GM23248 (cell line): ENCODE data around the gene ANKRD11.

Experiments
- EZH2 ChIP-seq: fragments of 200-600 bp; sonication (generic); IDR thresholded peaks from 2 replicates; pipeline ENCODE4 v1.6.1; 2018; ENCODE audit warnings: antibody characterized with exemption, mild to moderate bottlenecking; ENCODE audit not compliant: insufficient read depth, poor library complexity, severe bottlenecking
- EZH2phosphoT487 ChIP-seq: fragments of 200-600 bp; sonication (generic); IDR thresholded peaks from 2 replicates; pipeline ENCODE4 v1.6.1; 2018; ENCODE audit warnings: antibody characterized with exemption, moderate library complexity, mild to moderate bottlenecking, low read depth; ENCODE audit not compliant: insufficient read depth

GRCh38 chr16:89507834-89508590 is 17.7 kb upstream of the ANKRD11 start, which contains the start of gene SPG7:
- no peak for TF ChIP-seq EZH2
- TF ChIP-seq EZH2phosphoT487 = no peak
